HG03159 (cell line): ENCODE results near the gene NKX2-3.
A peak's percentile ranks its signal among the peaks of the same experiment; 100 is the strongest.

Experiments
- ATAC-seq: cut with Tn5 transposase; IDR thresholded peaks from one replicate; pipeline ENCODE4 v1.9.1; 2021; ENCODE audit warnings: mild to moderate bottlenecking, moderate library complexity; ENCODE audit not compliant: unreplicated experiment

Gene NKX2-3

GRCh38 chr10:99537989-99538917 is 5.5 kb downstream of the NKX2-3 start:
- ATAC-seq: no peak

- no peak for ATAC-seq
These were observed 6.4 kb downstream of the NKX2-3 start for GRCh38 chr10:99539120-99539519.

GRCh38 chr10:99539820-99540219 is 7.1 kb downstream of the NKX2-3 start:
- ATAC-seq: no peak

- ATAC-seq: no peak
These were observed 7.5 kb downstream of the NKX2-3 start for GRCh38 chr10:99540306-99540656.

GRCh38 chr10:99540657-99541531 is 8.2 kb downstream of the NKX2-3 start:
- ATAC-seq: peak; percentile 66

- ATAC-seq: no peak
These were observed 11.6 kb downstream of the NKX2-3 start for GRCh38 chr10:99544322-99544721.

GRCh38 chr10:99548041-99548530 is 15.3 kb downstream of the NKX2-3 start:
- no peak for ATAC-seq

- no peak for ATAC-seq
These were observed 18.4 kb downstream of the NKX2-3 start for GRCh38 chr10:99551158-99551557.

- no peak for ATAC-seq
These were observed 18.9 kb downstream of the NKX2-3 start for GRCh38 chr10:99551616-99552015.

- ATAC-seq: no peak
These were observed 22.6 kb downstream of the NKX2-3 start for GRCh38 chr10:99555371-99555770.

GRCh38 chr10:99555825-99556523 is 23.2 kb downstream of the NKX2-3 start:
- ATAC-seq: peak; percentile 81

- no peak for ATAC-seq
These were observed 24.3 kb downstream of the NKX2-3 start for GRCh38 chr10:99557044-99557443.

GRCh38 chr10:99558708-99559107 is 26.0 kb downstream of the NKX2-3 start:
- no peak for ATAC-seq

GRCh38 chr10:99560277-99561126 is 27.8 kb downstream of the NKX2-3 start:
- no peak for ATAC-seq

- ATAC-seq: no peak
These were observed 29.9 kb downstream of the NKX2-3 start for GRCh38 chr10:99562631-99563030.

GRCh38 chr10:99564361-99564760 is 31.6 kb downstream of the NKX2-3 start:
- ATAC-seq: no peak

GRCh38 chr10:99565166-99565565 is 32.4 kb downstream of the NKX2-3 start:
- ATAC-seq: no peak

- no peak for ATAC-seq
These were observed 36.7 kb downstream of the NKX2-3 start for GRCh38 chr10:99569253-99569939.

GRCh38 chr10:99569961-99570360 is 37.2 kb downstream of the NKX2-3 start:
- no peak for ATAC-seq

GRCh38 chr10:99571816-99572215 is 39.1 kb downstream of the NKX2-3 start:
- ATAC-seq: no peak
